ENCODE results near the gene PPP2R2C.

Gene PPP2R2C

GRCh38 chr4:6293097-6293445 is 179.3 kb downstream of the PPP2R2C start:
- intact Hi-C loops (cut with micrococcal nuclease) = no loop called here
- no peaks in the 10 kb centered on the region for H3K27me3 Mint-ChIP-seq
- H3K4me3 Mint-ChIP-seq = no peak overlapping the region
- no peaks in the 10 kb centered on the region for H3K9me3 Mint-ChIP-seq
- H3K36me3 Mint-ChIP-seq (ENCODE audit: low read depth) = no peaks in the 10 kb centered on the region
- H3K27ac Mint-ChIP-seq = no peak overlapping the region
- H3K4me1 Mint-ChIP-seq (ENCODE audit: low read depth) = no peaks in the 10 kb centered on the region

- H3K4me1 Mint-ChIP-seq (ENCODE audit: low read depth) = no peaks in the 10 kb centered on the region
- H3K27ac Mint-ChIP-seq = no peak overlapping the region
- no peak overlapping the region for H3K4me3 Mint-ChIP-seq
- no peaks in the 10 kb centered on the region for H3K9me3 Mint-ChIP-seq
- intact Hi-C loops (cut with micrococcal nuclease) = no loop called here
- no peaks in the 10 kb centered on the region for H3K27me3 Mint-ChIP-seq
- H3K36me3 Mint-ChIP-seq (ENCODE audit: low read depth) = no peaks in the 10 kb centered on the region
These were observed 179.9 kb downstream of the PPP2R2C start for GRCh38 chr4:6292376-6293096.

- Mint-ChIP-seq H3K27ac (no peak overlapping the region), H3K9me3 (no peaks in the 10 kb centered on the region), H3K27me3 (no peaks in the 10 kb centered on the region), H3K4me3 (no peak overlapping the region), H3K36me3 (ENCODE audit: low read depth) (no peaks in the 10 kb centered on the region), H3K4me1 (ENCODE audit: low read depth) (no peaks in the 10 kb centered on the region)
- intact Hi-C loops (cut with micrococcal nuclease) = no loop called here
These were observed 180.6 kb downstream of the PPP2R2C start for GRCh38 chr4:6291784-6292297.

GRCh38 chr4:6290769-6291547 is 181.5 kb downstream of the PPP2R2C start:
- Mint-ChIP-seq H3K9me3 (no peaks in the 10 kb centered on the region), H3K27me3 (no peaks in the 10 kb centered on the region)

GRCh38 chr4:6290256-6290655 is 182.2 kb downstream of the PPP2R2C start:
- H3K4me3 Mint-ChIP-seq = no peak overlapping the region
- no peaks in the 10 kb centered on the region for H3K36me3 Mint-ChIP-seq (ENCODE audit: low read depth)
- no peak overlapping the region for H3K27ac Mint-ChIP-seq
- no peaks in the 10 kb centered on the region for H3K27me3 Mint-ChIP-seq
- no peaks in the 10 kb centered on the region for H3K4me1 Mint-ChIP-seq (ENCODE audit: low read depth)
- H3K9me3 Mint-ChIP-seq = no peaks in the 10 kb centered on the region
- intact Hi-C loops (cut with micrococcal nuclease) = no loop called here

More at GRCh38 chr4:6290769-6291547, 181.5 kb downstream of the PPP2R2C start:
- H3K27ac Mint-ChIP-seq = no peak overlapping the region
- H3K4me3 Mint-ChIP-seq = no peak overlapping the region
- intact Hi-C loops (cut with micrococcal nuclease) = no loop called here
- no peaks in the 10 kb centered on the region for H3K4me1 Mint-ChIP-seq (ENCODE audit: low read depth)
- H3K36me3 Mint-ChIP-seq (ENCODE audit: low read depth) = no peaks in the 10 kb centered on the region

- no peaks in the 10 kb centered on the region for H3K36me3 Mint-ChIP-seq (ENCODE audit: low read depth)
- peaks cover 2% of the 10 kb centered on the region for H3K27me3 Mint-ChIP-seq
- H3K9me3 Mint-ChIP-seq = no peaks in the 10 kb centered on the region
- no peaks in the 10 kb centered on the region for H3K4me1 Mint-ChIP-seq (ENCODE audit: low read depth)
- H3K27ac Mint-ChIP-seq = no peak overlapping the region
- no peak overlapping the region for H3K4me3 Mint-ChIP-seq
- intact Hi-C loops (cut with micrococcal nuclease) = no loop called here
These were observed 183.5 kb downstream of the PPP2R2C start for GRCh38 chr4:6288871-6289270.

- Mint-ChIP-seq H3K27ac (no peak overlapping the region), H3K4me1 (ENCODE audit: low read depth) (no peaks in the 10 kb centered on the region)
These were observed 184.1 kb downstream of the PPP2R2C start for GRCh38 chr4:6288342-6288741.

GRCh38 chr4:6287017-6287788 is 185.2 kb downstream of the PPP2R2C start:
- H3K27ac Mint-ChIP-seq = no peak overlapping the region
- peaks cover 2% of the 10 kb centered on the region for H3K27me3 Mint-ChIP-seq
- no peaks in the 10 kb centered on the region for H3K9me3 Mint-ChIP-seq
- intact Hi-C loops (cut with micrococcal nuclease) = no loop called here
- no peaks in the 10 kb centered on the region for H3K36me3 Mint-ChIP-seq (ENCODE audit: low read depth)
- H3K4me1 Mint-ChIP-seq (ENCODE audit: low read depth) = no peaks in the 10 kb centered on the region
- H3K4me3 Mint-ChIP-seq = no peak overlapping the region

More at GRCh38 chr4:6288342-6288741, 184.1 kb downstream of the PPP2R2C start:
- no peaks in the 10 kb centered on the region for H3K9me3 Mint-ChIP-seq
- H3K4me3 Mint-ChIP-seq = no peak overlapping the region
- H3K27me3 Mint-ChIP-seq = peaks cover 2% of the 10 kb centered on the region
- intact Hi-C loops (cut with micrococcal nuclease) = no loop called here
- H3K36me3 Mint-ChIP-seq (ENCODE audit: low read depth) = no peaks in the 10 kb centered on the region

- Mint-ChIP-seq H3K4me3 (no peak overlapping the region), H3K27ac (no peak overlapping the region), H3K27me3 (peaks cover 25% of the 10 kb centered on the region), H3K36me3 (ENCODE audit: low read depth) (no peaks in the 10 kb centered on the region), H3K4me1 (ENCODE audit: low read depth) (peaks cover 5% of the 10 kb centered on the region), H3K9me3 (no peaks in the 10 kb centered on the region)
- intact Hi-C loops (cut with micrococcal nuclease) = no loop called here
These were observed 189.1 kb downstream of the PPP2R2C start for GRCh38 chr4:6283282-6283681.

GRCh38 chr4:6282314-6282771 is 190.1 kb downstream of the PPP2R2C start:
- Mint-ChIP-seq H3K36me3 (ENCODE audit: low read depth) (no peaks in the 10 kb centered on the region), H3K4me1 (ENCODE audit: low read depth) (peaks cover 5% of the 10 kb centered on the region), H3K27me3 (peaks cover 29% of the 10 kb centered on the region), H3K4me3 (no peak overlapping the region), H3K27ac (no peak overlapping the region), H3K9me3 (no peaks in the 10 kb centered on the region)
- intact Hi-C loops (cut with micrococcal nuclease) = no loop called here

GRCh38 chr4:6281436-6282313 is 190.7 kb downstream of the PPP2R2C start:
- H3K4me3 Mint-ChIP-seq = no peak overlapping the region
- H3K27ac Mint-ChIP-seq = no peak overlapping the region
- intact Hi-C loops (cut with micrococcal nuclease) = no loop called here
- H3K27me3 Mint-ChIP-seq = peaks cover 32% of the 10 kb centered on the region
- no peaks in the 10 kb centered on the region for H3K36me3 Mint-ChIP-seq (ENCODE audit: low read depth)
- H3K9me3 Mint-ChIP-seq = no peaks in the 10 kb centered on the region
- peaks cover 5% of the 10 kb centered on the region for H3K4me1 Mint-ChIP-seq (ENCODE audit: low read depth)

GRCh38 chr4:6280365-6280996 is 191.9 kb downstream of the PPP2R2C start:
- peaks cover 32% of the 10 kb centered on the region for H3K27me3 Mint-ChIP-seq
- H3K4me3 Mint-ChIP-seq = no peak overlapping the region
- no peaks in the 10 kb centered on the region for H3K36me3 Mint-ChIP-seq (ENCODE audit: low read depth)
- H3K27ac Mint-ChIP-seq = no peak overlapping the region
- H3K9me3 Mint-ChIP-seq = no peaks in the 10 kb centered on the region
- H3K4me1 Mint-ChIP-seq (ENCODE audit: low read depth) = peaks cover 5% of the 10 kb centered on the region
- intact Hi-C loops (cut with micrococcal nuclease) = no loop called here

Data from dendritic cell treated with granulocyte-macrophage colony-stimulating factor and Interleukin-4, amounts not matched to agents 40 ng/mL and 50 ng/mL, for 4 days (primary cell).